ENCODE measurements around the gene TOX4. TPM values are rescaled to one million over a fixed set of nuclear protein-coding genes. Genes with fewer than 3 reads are reported as not detected.

The TOX4 gene
- total RNA-seq, 4 donors from 2014 or later, result 31.4 to 74.5 (median 61.7) TPM

DNA sequence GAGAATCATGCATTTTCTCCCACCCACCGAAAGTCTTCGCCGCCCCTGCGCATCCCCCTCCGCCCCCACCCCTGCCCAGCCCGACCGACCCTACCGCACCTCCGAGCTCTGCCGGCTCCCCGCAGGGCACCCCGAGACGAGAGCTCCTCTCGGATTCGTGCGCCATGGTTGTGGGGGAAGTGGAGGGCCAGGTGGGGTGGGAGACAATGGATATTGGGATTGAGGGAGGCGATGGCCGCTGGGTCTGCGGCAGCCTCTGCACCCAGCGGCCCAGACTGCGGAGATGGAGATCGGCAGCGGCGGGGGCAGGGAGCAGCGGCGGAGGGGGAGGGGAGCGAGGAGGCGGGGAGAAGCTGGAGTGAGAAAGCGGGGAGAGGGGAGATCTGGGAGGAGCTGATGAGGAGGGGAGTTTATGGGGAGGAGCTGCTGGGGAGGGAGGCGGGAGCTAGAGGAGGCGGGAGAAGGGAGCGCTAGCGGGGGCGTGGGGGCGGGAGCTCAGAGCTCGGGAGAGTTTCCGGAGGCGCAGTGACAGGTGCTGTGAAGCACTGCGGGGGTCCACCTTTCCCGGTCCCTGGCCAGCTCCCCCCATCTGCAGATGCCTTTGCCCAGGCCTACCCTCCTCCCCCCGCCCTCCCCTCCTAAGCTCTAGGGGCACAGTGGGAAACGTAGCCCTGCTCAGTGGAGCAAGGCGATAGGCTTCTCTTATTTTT, 49.1 kb downstream of the TOX4 start, which contains the start of gene SALL2:
TSS of gene SALL2 (minus strand) at position 385 of the 710 bp plus-strand sequence. CDS start at position 166, 219 bp downstream.
- H3K36me3 ChIP-seq, result no peaks in the 10 kb centered on the region
- peaks cover 0 to 10% (median 0%) of the 10 kb centered on the region in 4 donors for H3K4me1 ChIP-seq
- peak within 1 kb of the TSS; percentile 57 to 72 (median 66) for H3K4me3 ChIP-seq
- TF ChIP-seq, protein P1, sequence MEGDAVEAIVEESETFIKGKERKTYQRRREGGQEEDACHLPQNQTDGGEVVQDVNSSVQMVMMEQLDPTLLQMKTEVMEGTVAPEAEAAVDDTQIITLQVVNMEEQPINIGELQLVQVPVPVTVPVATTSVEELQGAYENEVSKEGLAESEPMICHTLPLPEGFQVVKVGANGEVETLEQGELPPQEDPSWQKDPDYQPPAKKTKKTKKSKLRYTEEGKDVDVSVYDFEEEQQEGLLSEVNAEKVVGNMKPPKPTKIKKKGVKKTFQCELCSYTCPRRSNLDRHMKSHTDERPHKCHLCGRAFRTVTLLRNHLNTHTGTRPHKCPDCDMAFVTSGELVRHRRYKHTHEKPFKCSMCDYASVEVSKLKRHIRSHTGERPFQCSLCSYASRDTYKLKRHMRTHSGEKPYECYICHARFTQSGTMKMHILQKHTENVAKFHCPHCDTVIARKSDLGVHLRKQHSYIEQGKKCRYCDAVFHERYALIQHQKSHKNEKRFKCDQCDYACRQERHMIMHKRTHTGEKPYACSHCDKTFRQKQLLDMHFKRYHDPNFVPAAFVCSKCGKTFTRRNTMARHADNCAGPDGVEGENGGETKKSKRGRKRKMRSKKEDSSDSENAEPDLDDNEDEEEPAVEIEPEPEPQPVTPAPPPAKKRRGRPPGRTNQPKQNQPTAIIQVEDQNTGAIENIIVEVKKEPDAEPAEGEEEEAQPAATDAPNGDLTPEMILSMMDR (IDR thresholded peaks at IDR 0.05), result no peak
- no peak for TF ChIP-seq POLR2A (IDR thresholded peaks at IDR 0.05)
- peak; percentile 59 to 79 (median 63) for DNase-seq
- peak within 1 kb of the TSS; percentile 27 to 86 (median 62) for H3K27ac ChIP-seq
- H3K27me3 ChIP-seq, result no peaks in the 10 kb centered on the region
- H3K9me3 ChIP-seq, result no peaks in the 10 kb centered on the region

- peak overlapping the region; percentile 57 to 72 (median 66) for H3K4me3 ChIP-seq
- H3K27me3 ChIP-seq, result no peaks in the 10 kb centered on the region
- peaks cover 0 to 10% (median 0%) of the 10 kb centered on the region in 4 donors for H3K4me1 ChIP-seq
- H3K9me3 ChIP-seq, result no peaks in the 10 kb centered on the region
- H3K36me3 ChIP-seq, result no peaks in the 10 kb centered on the region
- H3K27ac ChIP-seq, result peak overlapping the region in 3 of 4 donors; percentile 62 to 86 (median 62)
- no peak for TF ChIP-seq POLR2A (IDR thresholded peaks at IDR 0.05)
- TF ChIP-seq, protein P1 (IDR thresholded peaks at IDR 0.05), result no peak
- DNase-seq, result no peak
Observed at GRCh38 chr14:21526672-21527317, 49.8 kb downstream of the TOX4 start.

DNA sequence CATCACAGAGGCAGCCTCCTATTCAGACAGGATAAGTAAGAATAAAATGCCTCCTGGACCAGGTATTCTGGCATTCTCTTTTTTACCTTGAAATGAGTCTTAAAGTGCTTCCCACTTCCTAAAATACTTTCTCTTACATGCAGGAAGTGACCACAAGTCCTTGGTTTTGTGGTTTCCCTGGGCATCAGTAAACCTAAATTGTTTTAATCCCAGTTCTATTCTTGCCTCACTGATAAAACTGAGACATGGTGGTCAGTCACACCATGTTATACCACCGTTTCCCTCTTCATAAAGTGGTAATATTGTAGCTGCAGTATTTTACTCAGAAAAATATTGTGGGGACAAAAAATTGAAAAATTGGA, 50.3 kb downstream of the TOX4 start:
- H3K9me3 ChIP-seq, result no peaks in the 10 kb centered on the region
- DNase-seq, result no peak
- H3K36me3 ChIP-seq, result no peaks in the 10 kb centered on the region
- H3K27me3 ChIP-seq, result no peaks in the 10 kb centered on the region
- H3K27ac ChIP-seq, result no peak overlapping the region
- no peak for TF ChIP-seq POLR2A (IDR thresholded peaks at IDR 0.05)
- TF ChIP-seq, protein P1 (IDR thresholded peaks at IDR 0.05), result no peak
- no peak overlapping the region for H3K4me3 ChIP-seq
- H3K4me1 ChIP-seq, result peaks cover 0 to 10% (median 0%) of the 10 kb centered on the region in 4 donors

- no peak for DNase-seq
Observed at GRCh38 chr14:21528381-21529348, 51.7 kb downstream of the TOX4 start.

More at GRCh38 chr14:21528381-21529348, 51.7 kb downstream of the TOX4 start:
- no peak overlapping the region for H3K27ac ChIP-seq
- H3K9me3 ChIP-seq, result no peaks in the 10 kb centered on the region
- no peak overlapping the region for H3K4me3 ChIP-seq
- TF ChIP-seq, protein P1 (IDR thresholded peaks at IDR 0.05), result no peak
- no peak for TF ChIP-seq POLR2A (IDR thresholded peaks at IDR 0.05)
- H3K27me3 ChIP-seq, result no peaks in the 10 kb centered on the region
- H3K36me3 ChIP-seq, result no peaks in the 10 kb centered on the region
- peaks cover 0 to 10% (median 0%) of the 10 kb centered on the region in 4 donors for H3K4me1 ChIP-seq
